OCI-LY7 (cell line): ENCODE measurements around the gene OGFOD3. TPM values are rescaled to one million over a fixed set of nuclear protein-coding genes. Genes with fewer than 3 reads are reported as not detected.

Experiments used
- BruUV-seq: library from RNA; stranded (reverse); fragments of 400-500 nt; replicated peaks from 2 replicates; lab custom pipeline; 2021; lab: Mats Ljungman, UMichigan
- CTCF ChIA-PET: fragments of 300-600 bp; sonication (Branson Sonifier 250); formaldehyde crosslinking; loops from one replicate; lab custom pipeline; 2022; ENCODE audit warnings: antibody characterized with exemption; ENCODE audit not compliant: unreplicated experiment; lab: Charles Lee
- POLR2A ChIA-PET: fragments of 300-600 bp; sonication (Branson Sonifier 250); formaldehyde crosslinking; loops from one replicate; lab custom pipeline; 2022; ENCODE audit warnings: antibody characterized with exemption; lab: Charles Lee
- DNase-seq: peaks from one replicate; pipeline ENCODE4 v3.0.0-alpha.2; 2015; ENCODE audit warnings: low spot score
- H2AFZ ChIP-seq: fragments of 200-600 bp; sonication (generic), shearing (Covaris generic); 2 replicates; pipeline ENCODE4 v1.6.1; 2014; ENCODE audit warnings: mild to moderate bottlenecking, antibody characterized with exemption, low read length, moderate library complexity
- H3K27ac ChIP-seq: fragments of 200-600 bp; sonication (generic); 2 replicates; pipeline ENCODE4 v1.5.1; 2014; ENCODE audit warnings: mixed run types, low read depth, mild to moderate bottlenecking, moderate library complexity, low read length, inconsistent platforms; ENCODE audit not compliant: poor library complexity, severe bottlenecking
- H3K36me3 ChIP-seq: fragments of 200-600 bp; sonication (generic); 2 replicates; pipeline ENCODE4 v1.6.1; 2014; ENCODE audit warnings: mild to moderate bottlenecking, antibody characterized with exemption, low read length, moderate library complexity, mixed read lengths; ENCODE audit not compliant: insufficient read depth
- H3K4me1 ChIP-seq: fragments of 200-600 bp; sonication (generic); 2 replicates; pipeline ENCODE4 v1.5.1; 2014; ENCODE audit warnings: mild to moderate bottlenecking, low read length; ENCODE audit not compliant: insufficient read depth, poor library complexity, severe bottlenecking
- H3K4me2 ChIP-seq: fragments of 200-600 bp; sonication (generic); 2 replicates; pipeline ENCODE4 v1.6.1; 2014; ENCODE audit warnings: mild to moderate bottlenecking, low read length
- H3K4me3 ChIP-seq: fragments of 200-600 bp; sonication (generic); 2 replicates; pipeline ENCODE4 v1.5.1; 2014; ENCODE audit warnings: mild to moderate bottlenecking, low read depth, low read length; ENCODE audit not compliant: poor library complexity, severe bottlenecking
- H3K79me2 ChIP-seq: fragments of 200-600 bp; sonication (generic); 2 replicates; pipeline ENCODE4 v1.6.1; 2016; ENCODE audit warnings: low read depth, mild to moderate bottlenecking, low read length, moderate library complexity, mixed read lengths; ENCODE audit not compliant: insufficient read depth
- H3K9me2 ChIP-seq: fragments of 200-600 bp; sonication (generic); 2 replicates; pipeline ENCODE4 v1.6.1; 2016; ENCODE audit warnings: mild to moderate bottlenecking, low read length, mixed read lengths; ENCODE audit not compliant: insufficient read depth
- H3K9me3 ChIP-seq: fragments of 200-600 bp; sonication (generic); 2 replicates; pipeline ENCODE4 v1.6.1; 2014; ENCODE audit warnings: mild to moderate bottlenecking, mixed run types, low read length, mixed read lengths
- H4K20me1 ChIP-seq: fragments of 200-600 bp; sonication (generic); 2 replicates; pipeline ENCODE4 v1.6.1; 2014; ENCODE audit warnings: mild to moderate bottlenecking, antibody characterized with exemption, low read length, moderate library complexity, mixed read lengths; ENCODE audit not compliant: insufficient read depth
- EZH2phosphoT487 ChIP-seq: fragments of 200-600 bp; sonication (generic); IDR thresholded peaks from 2 replicates; pipeline ENCODE4 v1.6.1; 2018; ENCODE audit warnings: low read depth, borderline replicate concordance, mild to moderate bottlenecking, mixed run types, antibody characterized with exemption, low read length, moderate library complexity, mixed read lengths
- intact Hi-C: fragments of 100-400 bp; cut with micrococcal nuclease; formaldehyde crosslinking; loops from one replicate; pipeline ENCODE4 v1.10.0; 2022; ENCODE audit not compliant: unreplicated experiment
- total RNA-seq, 2 experiments: library from RNA; depleted of rRNA in 1 of 2; stranded (reverse); fragments of >200 nt in 1 of 2; shearing (Covaris generic) in 1 of 2; gene quantifications; 2 replicates each; pipeline ENCODE4 v1.2.3, GENCODE V29; 2014 to 2022
- TF ChIP-seq, protein P1 (sequence below): fragments of 200-600 bp; sonication (generic); conservative IDR thresholded peaks from 2 replicates; pipeline ENCODE4 v1.5.1; 2014; ENCODE audit warnings: mild to moderate bottlenecking, antibody characterized with exemption, low read length, moderate library complexity, mixed read lengths

The OGFOD3 gene
- total RNA-seq, 2 experiments from 2014 or later = 55.6 to 65.2 TPM

DNA sequence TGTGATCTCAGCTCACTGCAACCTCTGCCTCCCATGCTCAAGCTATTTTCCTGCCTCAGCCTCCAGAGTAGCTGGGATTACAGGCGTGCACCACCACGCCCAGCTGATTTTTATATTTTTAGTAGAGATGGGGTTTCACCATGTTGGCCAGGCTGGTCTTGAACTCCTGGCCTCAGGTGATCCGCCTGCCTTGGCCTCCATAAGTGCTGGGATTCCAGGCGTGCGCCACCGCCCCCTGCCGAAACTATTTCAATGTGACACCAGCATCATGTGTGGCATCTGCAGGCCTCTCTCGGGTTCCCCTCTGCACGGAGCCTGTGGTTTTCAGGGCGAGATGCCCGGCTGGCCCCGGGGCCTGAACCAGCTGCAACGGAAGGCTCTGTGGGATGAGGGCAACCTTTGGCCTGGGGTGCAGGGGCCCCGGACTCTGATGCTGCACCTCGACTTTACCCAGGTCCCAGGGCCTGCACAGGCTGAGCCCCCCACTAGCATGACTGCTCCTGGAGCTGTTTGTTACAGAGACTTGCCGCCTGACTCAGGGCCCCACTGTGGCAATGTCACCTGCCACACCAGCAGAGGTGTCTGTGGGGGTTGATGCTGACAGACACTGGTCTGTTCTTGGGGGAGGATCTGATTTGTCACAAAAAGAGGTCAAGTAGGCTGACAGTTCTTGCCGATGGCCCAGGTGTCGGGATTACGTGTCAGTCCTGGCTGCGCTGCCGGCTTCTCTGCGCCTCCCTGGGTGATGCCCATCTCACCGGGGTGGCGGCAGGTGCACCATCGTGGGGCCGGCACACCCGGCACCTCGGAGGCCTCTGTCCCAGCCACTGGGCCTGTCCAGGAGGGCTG lies 68.0 kb downstream of the OGFOD3 start:
- H2AFZ ChIP-seq = peak overlapping the region; percentile 65
- H3K4me1 ChIP-seq = peaks cover 63% of the 10 kb centered on the region
- intact Hi-C loops = loop anchor here (1.0 to 5.0 kb wide), 9 partner anchors 20 to 522 kb away; partner anchors contain the start of genes HEXD and OGFOD3
- CTCF ChIA-PET = interaction anchor here (0.7 to 2.0 kb wide), 9 partner anchors 16 to 203 kb away, joined by 3 to 11 read pairs (median 3); no protein-coding TSS in a partner anchor
- no peaks in the 10 kb centered on the region for H4K20me1 ChIP-seq
- no peak for TF ChIP-seq EZH2phosphoT487
- TF ChIP-seq, protein P1, sequence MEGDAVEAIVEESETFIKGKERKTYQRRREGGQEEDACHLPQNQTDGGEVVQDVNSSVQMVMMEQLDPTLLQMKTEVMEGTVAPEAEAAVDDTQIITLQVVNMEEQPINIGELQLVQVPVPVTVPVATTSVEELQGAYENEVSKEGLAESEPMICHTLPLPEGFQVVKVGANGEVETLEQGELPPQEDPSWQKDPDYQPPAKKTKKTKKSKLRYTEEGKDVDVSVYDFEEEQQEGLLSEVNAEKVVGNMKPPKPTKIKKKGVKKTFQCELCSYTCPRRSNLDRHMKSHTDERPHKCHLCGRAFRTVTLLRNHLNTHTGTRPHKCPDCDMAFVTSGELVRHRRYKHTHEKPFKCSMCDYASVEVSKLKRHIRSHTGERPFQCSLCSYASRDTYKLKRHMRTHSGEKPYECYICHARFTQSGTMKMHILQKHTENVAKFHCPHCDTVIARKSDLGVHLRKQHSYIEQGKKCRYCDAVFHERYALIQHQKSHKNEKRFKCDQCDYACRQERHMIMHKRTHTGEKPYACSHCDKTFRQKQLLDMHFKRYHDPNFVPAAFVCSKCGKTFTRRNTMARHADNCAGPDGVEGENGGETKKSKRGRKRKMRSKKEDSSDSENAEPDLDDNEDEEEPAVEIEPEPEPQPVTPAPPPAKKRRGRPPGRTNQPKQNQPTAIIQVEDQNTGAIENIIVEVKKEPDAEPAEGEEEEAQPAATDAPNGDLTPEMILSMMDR = peak; percentile 79
- H3K9me3 ChIP-seq = no peaks in the 10 kb centered on the region
- no peaks in the 10 kb centered on the region for H3K79me2 ChIP-seq
- H3K27ac ChIP-seq = peak overlapping the region; percentile 97
- BruUV-seq = TSS peak; percentile 96
- no peaks in the 10 kb centered on the region for H3K9me2 ChIP-seq
- H3K4me3 ChIP-seq = peak overlapping the region; percentile 55
- peak overlapping the region; percentile 78 for H3K4me2 ChIP-seq
- H3K36me3 ChIP-seq = no peaks in the 10 kb centered on the region
- POLR2A ChIA-PET = interaction anchor here (0.7 to 3.7 kb wide), 9 partner anchors 20 to 204 kb away, joined by 3 to 22 read pairs (median 6); partner anchors contain the start of genes CYBC1, HEXD and OGFOD3
- DNase-seq = peak; percentile 92

DNA sequence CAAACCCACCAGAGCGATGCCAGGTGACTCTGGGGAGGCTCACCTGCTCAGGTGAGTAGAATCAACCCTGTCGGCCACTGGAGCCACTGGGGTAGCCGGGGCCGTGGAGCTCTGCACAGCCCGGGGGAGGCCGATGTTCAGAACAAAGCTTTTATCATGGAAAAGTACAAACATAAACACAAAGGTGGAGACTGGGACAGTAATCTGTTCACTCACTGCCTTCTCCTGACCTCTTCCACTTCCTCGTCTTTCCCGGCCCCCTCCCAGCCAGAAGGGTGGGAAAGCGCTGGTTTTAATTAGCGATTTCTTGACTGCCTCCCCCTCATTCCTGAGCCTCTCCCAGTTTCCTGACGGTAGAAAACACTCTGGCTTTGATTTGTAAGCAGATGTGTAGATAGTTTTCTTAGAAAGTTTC lies 69.1 kb downstream of the OGFOD3 start:
- peaks cover 69% of the 10 kb centered on the region for H3K4me1 ChIP-seq
- no peaks in the 10 kb centered on the region for H3K36me3 ChIP-seq
- no peaks in the 10 kb centered on the region for H3K9me2 ChIP-seq
- H3K79me2 ChIP-seq = no peaks in the 10 kb centered on the region
- TF ChIP-seq, protein P1 = no peak
- no peak for TF ChIP-seq EZH2phosphoT487
- ChIA-PET CTCF (interaction anchor here (1.0 to 1.2 kb wide), 2 partner anchors 51 to 75 kb away, joined by 3 read pairs; no protein-coding TSS in a partner anchor), POLR2A (interaction anchor here (0.6 to 3.7 kb wide), 4 partner anchors 9 to 205 kb away, joined by 3 to 20 read pairs (median 6); partner anchors contain the start of genes HEXD and OGFOD3)
- no peak for DNase-seq
- intact Hi-C loops = no loop called here
- H3K4me2 ChIP-seq = peak overlapping the region; percentile 78; the same call in 1 of the 2 replicates
- BruUV-seq = no TSS peak
- H4K20me1 ChIP-seq = no peaks in the 10 kb centered on the region
- peak overlapping the region; percentile 97 for H3K27ac ChIP-seq
- H2AFZ ChIP-seq = peak overlapping the region; percentile 65; the same call in 1 of the 2 replicates
- no peak overlapping the region for H3K4me3 ChIP-seq
- no peaks in the 10 kb centered on the region for H3K9me3 ChIP-seq
